Panc1 (cell line): ENCODE data around the gene BABAM2. TPM values are rescaled to one million over a fixed set of nuclear protein-coding genes. Genes with fewer than 3 reads are reported as not detected.

Source experiments
- ATAC-seq: fragments of 200-7000 bp; cut with Tn5 transposase; 2 replicates; pipeline ENCODE4 v1.9.1; 2020; ENCODE audit warnings: mild to moderate bottlenecking, moderate library complexity
- BruUV-seq: library from RNA; stranded (reverse); fragments of 400-500 nt; replicated peaks from 2 replicates; lab custom pipeline; 2021; lab: Mats Ljungman, UMichigan
- CTCF ChIA-PET: fragments of 300-600 bp; sonication (Branson Sonifier 250); formaldehyde crosslinking; loops from one replicate; lab custom pipeline; 2022; ENCODE audit warnings: antibody characterized with exemption; lab: Charles Lee
- POLR2A ChIA-PET: fragments of 300-600 bp; sonication (Branson Sonifier 250); formaldehyde crosslinking; loops from one replicate; lab custom pipeline; 2022; ENCODE audit warnings: antibody characterized with exemption; lab: Charles Lee
- DNase-seq: peaks from one replicate; pipeline ENCODE4 v3.0.0-alpha.2; 2010; ENCODE audit warnings: low read depth, low spot score
- H3K27ac ChIP-seq: 2 replicates; pipeline ENCODE4 v1.5.1; 2011; ENCODE audit warnings: mild to moderate bottlenecking, low read length, inconsistent platforms
- H3K27me3 ChIP-seq: fragments of 200-500 bp; sonication (Bioruptor generic); 2 replicates; pipeline ENCODE4 v1.6.0; 2014; ENCODE audit warnings: low read length, inconsistent platforms; ENCODE audit not compliant: control insufficient read depth, insufficient read depth
- H3K36me3 ChIP-seq: fragments of 200-500 bp; sonication (Bioruptor generic); 2 replicates; pipeline ENCODE4 v1.5.1; 2014; ENCODE audit warnings: inconsistent platforms, mild to moderate bottlenecking, low read length, moderate library complexity; ENCODE audit not compliant: control insufficient read depth, insufficient read depth
- H3K4me1 ChIP-seq: 2 replicates; pipeline ENCODE4 v1.5.1; 2011; ENCODE audit warnings: inconsistent platforms, mild to moderate bottlenecking, low read length, moderate library complexity; ENCODE audit not compliant: control insufficient read depth, insufficient read depth
- H3K4me3 ChIP-seq, 2 experiments: 2 replicates each; pipeline ENCODE4 v1.5.1; 2011 to 2012; ENCODE audit warnings: low read depth in 2 of 2, low read length in 2 of 2, mild to moderate bottlenecking in 2 of 2, inconsistent platforms in 1 of 2, moderate library complexity in 1 of 2
- H3K9me3 ChIP-seq: fragments of 200-500 bp; sonication (Bioruptor generic); 2 replicates; pipeline ENCODE4 v1.5.1; 2014; ENCODE audit warnings: low read depth, mild to moderate bottlenecking, inconsistent platforms, low read length, moderate library complexity; ENCODE audit not compliant: control insufficient read depth, insufficient read depth
- CTCF ChIP-seq: fragments of 450-650 bp; IDR thresholded peaks from 2 replicates; pipeline ENCODE4 v1.5.1; 2017; ENCODE audit warnings: mild to moderate bottlenecking
- POLR2AphosphoS5 ChIP-seq: IDR thresholded peaks from 2 replicates; pipeline ENCODE4 v1.6.1; 2012; ENCODE audit warnings: mild to moderate bottlenecking, low read depth, low read length, moderate library complexity
- REST ChIP-seq, 2 experiments: IDR thresholded peaks; 2 replicates each; pipeline ENCODE4 v1.6.1; 2011 to 2012; ENCODE audit warnings: low read depth in 2 of 2, control low read depth in 1 of 2, low read length in 1 of 2, mild to moderate bottlenecking in 1 of 2, moderate library complexity in 1 of 2; ENCODE audit not compliant: insufficient read depth in 1 of 2
- SIN3A ChIP-seq: IDR thresholded peaks from 2 replicates; pipeline ENCODE4 v1.6.1; 2012; ENCODE audit warnings: low read depth, mild to moderate bottlenecking, low read length, moderate library complexity, borderline replicate concordance; ENCODE audit not compliant: insufficient read depth
- TCF7L2 ChIP-seq: IDR thresholded peaks from 2 replicates; pipeline ENCODE4 v1.6.1; 2011; ENCODE audit warnings: mild to moderate bottlenecking, low read depth, low read length, inconsistent platforms
- in situ Hi-C: cut with HindIII; loops from 2 replicates; pipeline ENCODE4 v1.10.0; 2016; ENCODE audit warnings: low sequenced_read_pairs, low pct_unique_long_range_greater_than_20kb
- intact Hi-C: fragments of 100-400 bp; cut with micrococcal nuclease; formaldehyde crosslinking; loops from one replicate; pipeline ENCODE4 v1.10.0; 2022; ENCODE audit not compliant: unreplicated experiment
- total RNA-seq: library from RNA; stranded (reverse); gene quantifications from one replicate; pipeline ENCODE4 v1.2.1, GENCODE V29; 2021; ENCODE audit not compliant: unreplicated experiment

BABAM2 gene
- total RNA-seq, 1 experiment from 2014 or later, result 31.2 TPM

GRCh38 chr2:28312307-28313219 is 422.0 kb downstream of the BABAM2 start:
- intact Hi-C loops, result no loop called here
- BruUV-seq, result no TSS peak
- TF ChIP-seq TCF7L2, result no peak
- no peak for TF ChIP-seq REST (IDR thresholded peaks at IDR 0.05; ENCODE audit: insufficient read depth in 1 of 2, low read depth in 2 of 2, low read length in 1 of 2)
- no peak for TF ChIP-seq CTCF
- TF ChIP-seq POLR2AphosphoS5, result no peak
- no peak for TF ChIP-seq SIN3A

GRCh38 chr2:28313220-28313784 is 422.8 kb downstream of the BABAM2 start:
- CTCF ChIA-PET, result no interaction called here
- no TSS peak for BruUV-seq
- in situ Hi-C loops (no loop called here), intact Hi-C loops (no loop called here)
- DNase-seq (no peak), ATAC-seq (no peak)
- Histone ChIP-seq H3K4me3 (no peak overlapping the region), H3K27ac (no peak overlapping the region), H3K4me1 (no peaks in the 10 kb centered on the region), H3K36me3 (no peaks in the 10 kb centered on the region), H3K27me3 (no peaks in the 10 kb centered on the region), H3K9me3 (no peaks in the 10 kb centered on the region)
- TF ChIP-seq REST (IDR thresholded peaks at IDR 0.05; ENCODE audit: insufficient read depth in 1 of 2, low read depth in 2 of 2, low read length in 1 of 2), result no peak
- no peak for TF ChIP-seq POLR2AphosphoS5
- no peak for TF ChIP-seq TCF7L2
- no peak for TF ChIP-seq SIN3A
- TF ChIP-seq CTCF, result no peak
- POLR2A ChIA-PET, result no interaction called here

More at GRCh38 chr2:28312307-28313219, 422.0 kb downstream of the BABAM2 start:
- ATAC-seq, result no peak
- in situ Hi-C loops, result no loop called here
- no peaks in the 10 kb centered on the region for H3K27me3 ChIP-seq
- ChIA-PET POLR2A (no interaction called here), CTCF (no interaction called here)
- H3K27ac ChIP-seq, result no peak overlapping the region
- no peaks in the 10 kb centered on the region for H3K4me1 ChIP-seq
- no peaks in the 10 kb centered on the region for H3K9me3 ChIP-seq
- H3K36me3 ChIP-seq, result no peaks in the 10 kb centered on the region
- H3K4me3 ChIP-seq, result no peak overlapping the region
- DNase-seq, result no peak
